Activated CD4-positive, alpha-beta T cell treated with anti-CD3 and anti-CD28 coated beads, Interleukin-10, Interleukin-2, amounts not matched to agents 100 ng/mL and 50 ng/mL, durations not matched to agents 16 hours and 8 hours (primary cell): ENCODE data around the gene AP5B1.
A peak's percentile ranks its signal among the peaks of the same experiment; 100 is the strongest.
"Not testable (repeated sequence)": the region's sequence is repeated elsewhere in the genome, so short reads cannot be mapped to it uniquely, and the experiment has no call there.

Experiments used
- DNase-seq: peaks from one replicate; pipeline ENCODE4 v3.0.0-alpha.2; 2020

AP5B1 gene

DNA sequence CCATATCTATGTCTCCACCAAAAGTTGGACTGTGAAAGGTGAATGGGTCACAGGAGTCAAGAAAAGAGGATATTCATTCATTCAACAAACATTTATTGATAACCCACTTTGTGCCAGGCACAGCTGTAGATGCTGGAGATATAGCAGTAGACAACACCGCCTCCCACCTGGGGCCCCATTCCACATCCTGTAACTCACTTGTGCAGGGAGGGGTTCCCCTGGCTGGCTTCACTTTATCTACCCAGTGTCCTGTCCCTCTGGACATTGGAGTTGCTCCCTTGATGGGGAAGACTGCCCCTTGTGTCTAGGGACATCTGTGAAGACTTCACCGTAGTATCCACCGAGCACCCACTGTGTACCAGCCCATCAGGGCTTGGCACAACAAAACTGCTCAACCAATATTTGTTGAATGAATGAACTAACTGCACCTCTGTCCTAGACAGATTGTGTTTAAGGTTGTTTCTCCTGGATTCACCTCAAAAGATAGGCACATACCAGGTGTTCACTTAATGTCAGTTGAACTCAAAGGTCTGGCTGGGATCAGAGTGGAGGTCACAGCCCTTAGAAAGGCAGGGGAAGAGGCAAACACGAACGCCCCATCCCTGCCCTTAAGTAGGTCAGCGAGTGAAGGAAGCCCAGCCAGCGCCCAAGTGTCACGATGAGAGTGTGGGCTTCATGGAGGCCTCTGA is 4.7 kb upstream of the AP5B1 start:
- DNase-seq, result no peak

DNA sequence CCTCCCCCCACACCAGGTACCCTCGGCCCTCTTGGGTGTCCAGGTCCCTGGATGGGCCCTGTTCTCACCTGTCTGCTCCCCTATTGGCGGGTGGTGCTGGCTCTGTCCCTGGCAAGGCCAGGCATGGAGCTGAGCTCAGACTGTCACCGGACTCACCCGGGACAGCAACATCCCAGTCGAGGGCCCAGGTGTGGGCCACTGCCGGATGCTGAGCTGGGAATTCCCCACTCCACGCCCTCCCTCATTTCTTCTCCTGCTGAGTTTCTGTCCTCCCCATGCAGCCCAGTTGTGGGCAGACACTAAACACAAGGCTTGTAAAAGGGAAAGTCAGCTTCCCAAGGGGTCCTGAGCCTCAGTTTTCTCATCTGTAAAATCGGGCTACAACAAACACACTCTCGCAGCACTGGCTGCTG is 2.0 kb upstream of the AP5B1 start:
- no peak for DNase-seq

DNA sequence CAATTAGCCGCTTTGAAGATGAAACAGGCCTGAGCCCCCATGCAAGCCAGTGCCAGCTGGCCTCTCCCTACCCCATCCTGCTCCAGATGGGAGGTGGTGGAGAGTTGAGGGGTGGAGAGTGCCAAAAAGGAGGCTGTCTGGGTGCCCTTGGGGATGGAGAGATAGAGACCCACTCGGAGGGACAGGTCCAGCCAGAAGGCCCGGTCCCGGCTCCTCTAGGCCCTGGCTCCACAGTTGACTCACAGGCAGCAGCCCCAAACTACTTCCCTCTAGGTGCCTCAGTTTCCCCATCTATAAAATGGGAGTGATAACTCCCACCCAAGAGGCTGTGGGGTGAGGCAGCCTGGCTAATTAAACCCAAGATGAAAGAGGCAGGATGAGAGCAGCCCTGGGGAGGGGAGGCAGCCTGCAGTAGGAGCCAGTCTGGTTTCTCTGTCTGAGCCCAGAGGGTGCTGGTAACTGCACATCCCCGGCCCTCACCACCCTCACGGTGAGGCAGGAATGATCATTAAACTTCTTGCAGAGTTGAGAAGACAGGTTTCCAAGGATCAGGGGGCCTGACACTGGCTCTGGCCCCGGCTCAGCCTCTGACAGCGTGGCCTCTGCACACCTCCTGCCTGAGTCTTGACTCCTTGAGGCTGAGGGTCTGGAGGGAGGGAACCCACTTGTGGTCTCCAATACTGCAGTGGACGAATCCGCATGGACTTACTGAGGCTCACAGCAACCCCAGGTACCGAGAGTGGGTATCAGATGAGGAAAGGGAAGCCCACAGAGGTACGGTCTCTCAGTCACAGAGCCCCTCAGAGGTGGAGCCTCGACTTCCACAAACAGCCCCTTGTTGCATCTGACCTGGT is 1.4 kb upstream of the AP5B1 start:
- DNase-seq, result no peak

DNA sequence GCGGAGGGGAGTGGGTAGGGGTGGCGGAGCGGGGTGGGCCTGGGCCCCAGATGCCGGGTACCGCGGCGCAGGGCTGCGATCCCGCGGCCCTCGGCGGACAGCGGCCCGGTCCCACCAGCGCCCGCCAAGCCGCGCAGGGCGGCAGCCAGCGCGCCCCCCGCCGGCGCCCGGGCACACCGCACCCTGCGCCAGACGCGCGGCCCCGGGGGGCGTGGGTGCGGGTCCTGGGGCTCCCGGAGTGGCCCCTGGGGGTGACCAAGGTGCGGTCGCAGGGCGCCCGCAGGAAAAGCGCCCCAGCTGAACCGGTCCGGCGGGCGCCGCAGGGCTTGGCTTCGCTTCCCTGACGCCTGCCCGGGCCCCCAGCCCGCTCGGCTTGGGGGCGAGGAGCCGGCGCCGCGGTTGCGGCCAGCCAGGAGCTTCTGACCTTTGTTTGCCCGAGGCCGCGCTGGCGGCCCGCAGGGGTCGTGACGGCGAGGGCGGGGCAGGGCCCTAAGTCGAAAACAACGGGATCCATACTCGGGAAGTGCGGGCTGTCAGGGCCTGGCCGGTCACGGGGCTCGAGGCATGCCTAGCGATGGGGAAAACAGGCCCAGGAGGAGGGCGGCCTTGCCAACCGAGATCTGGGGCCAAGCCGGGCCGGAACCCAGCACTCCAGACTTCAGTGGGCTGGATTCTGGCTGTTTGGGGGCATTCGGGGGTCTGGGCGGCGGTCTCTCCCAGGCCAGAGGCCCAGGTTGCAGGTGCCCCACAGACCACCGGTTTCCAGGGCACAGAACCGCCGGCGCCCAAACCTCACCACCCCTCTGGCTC is 581 bp upstream of the AP5B1 start:
- no peak for DNase-seq

DNA sequence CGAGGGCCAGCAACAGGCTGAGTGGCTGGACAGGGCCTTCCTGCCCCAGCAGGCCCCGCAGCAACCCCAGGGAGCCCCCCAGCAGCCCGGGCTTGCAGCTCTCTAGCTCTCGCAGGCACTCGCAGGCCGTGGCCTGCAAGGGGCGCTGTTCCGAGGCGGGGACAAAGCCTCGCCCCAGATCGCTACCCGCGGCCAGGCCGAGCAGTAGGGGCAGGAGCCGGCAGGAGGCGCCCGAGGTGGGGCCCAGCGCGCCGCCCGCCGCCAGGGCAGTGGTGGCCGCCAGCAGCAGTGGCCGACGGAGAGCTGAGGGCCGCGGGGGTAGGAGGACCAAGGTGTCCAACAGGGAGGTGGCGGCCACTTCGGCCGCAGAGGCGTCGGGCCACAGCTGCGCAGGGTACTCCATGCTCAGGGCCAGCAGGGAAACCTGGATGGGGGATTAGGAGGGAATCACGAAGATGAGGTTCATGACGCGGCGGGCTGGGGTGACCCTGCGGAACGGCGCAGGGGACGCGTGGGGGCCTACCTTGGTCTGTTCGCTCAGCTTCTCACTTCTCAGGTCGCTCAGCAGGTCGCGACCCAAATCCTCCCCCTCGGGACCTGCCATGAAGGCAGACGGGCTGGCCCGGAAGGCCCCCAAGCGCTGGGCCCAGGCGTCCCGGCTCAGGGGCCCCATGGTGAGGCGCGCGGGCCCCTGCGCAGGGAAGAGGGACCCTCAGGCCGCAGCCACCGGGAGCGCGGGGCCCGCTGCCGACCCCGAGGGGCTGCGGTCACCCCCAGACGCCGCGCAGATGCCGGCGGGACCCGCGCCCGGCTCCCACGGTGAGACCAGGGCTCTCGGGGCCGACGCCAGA is 632 bp downstream of the AP5B1 start:
- peak; percentile 90 for DNase-seq

DNA sequence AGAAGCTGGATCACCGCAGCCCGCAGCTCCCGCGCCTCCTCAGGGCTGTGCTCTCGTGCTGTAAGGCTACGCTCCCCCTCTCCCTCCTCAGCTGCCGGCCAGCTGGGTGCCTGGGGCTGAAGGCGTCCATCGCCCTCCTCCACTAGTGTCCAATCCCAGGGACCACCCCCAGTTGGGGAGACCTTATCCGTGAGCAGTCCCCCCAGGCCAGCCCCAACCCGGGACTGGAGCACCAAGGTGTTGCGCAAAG is 1.2 kb downstream of the AP5B1 start:
- no peak for DNase-seq

DNA sequence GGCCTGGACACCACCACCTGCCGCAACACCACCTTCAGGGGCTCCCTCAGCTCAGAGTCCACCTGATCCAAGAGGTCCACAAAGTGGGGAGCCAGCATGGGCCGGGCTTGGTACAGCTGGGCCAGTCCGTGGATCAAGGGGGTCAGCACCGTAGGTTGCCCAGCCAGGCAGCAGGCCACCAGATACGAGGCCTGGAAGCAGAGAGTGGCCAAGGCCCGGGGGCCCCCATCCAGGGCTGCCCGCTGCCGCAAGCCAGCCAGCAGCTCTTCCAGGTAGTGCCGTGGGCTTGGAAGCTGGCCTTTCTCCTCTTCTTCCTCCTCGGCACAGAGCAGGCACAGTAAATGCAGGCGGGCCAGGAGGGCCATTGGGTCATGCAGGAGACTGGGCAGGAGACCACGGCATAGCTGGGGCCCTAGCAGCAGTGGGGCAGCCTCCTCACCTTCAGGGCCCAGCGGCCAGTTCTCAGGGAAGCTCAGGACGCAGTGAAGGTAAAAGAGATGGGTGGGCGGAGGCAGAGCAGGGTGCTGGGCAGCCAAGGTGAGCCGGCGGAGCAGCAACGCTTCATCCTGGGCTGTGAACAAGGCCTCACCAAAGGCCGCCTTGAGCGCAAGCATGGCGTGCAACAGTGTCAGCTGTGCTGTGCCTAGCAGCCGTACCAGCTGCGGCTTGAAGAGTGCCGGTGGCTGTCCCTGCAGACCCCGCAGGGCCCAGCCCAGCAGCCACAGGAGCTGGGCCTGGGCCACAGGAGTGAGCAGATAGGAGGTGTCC is 1.7 kb downstream of the AP5B1 start:
- no peak for DNase-seq

DNA sequence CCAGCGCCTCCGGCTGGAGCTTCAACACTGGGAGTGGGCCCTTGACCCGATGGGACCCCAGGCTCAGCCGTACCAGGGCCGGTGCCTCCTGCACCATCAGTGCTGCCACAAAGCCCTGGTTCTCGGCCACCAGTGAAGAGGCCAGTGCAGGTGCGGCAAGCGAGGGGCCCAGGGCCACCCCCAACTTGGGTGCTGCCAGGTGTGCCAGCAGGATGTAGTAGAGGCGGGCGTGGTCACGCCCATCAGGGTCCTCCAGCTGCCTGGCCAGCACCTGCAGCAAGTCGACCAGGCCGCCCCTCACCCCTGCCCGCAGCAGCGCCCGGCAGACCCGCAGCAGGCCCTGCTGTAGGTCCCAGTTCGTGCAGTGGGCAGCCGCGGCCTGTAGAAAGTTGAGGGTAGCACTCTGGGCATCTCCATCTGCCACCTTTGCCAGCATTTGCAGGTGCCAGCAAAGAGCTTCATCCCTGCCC is 2.3 kb downstream of the AP5B1 start:
- no peak for DNase-seq

DNA sequence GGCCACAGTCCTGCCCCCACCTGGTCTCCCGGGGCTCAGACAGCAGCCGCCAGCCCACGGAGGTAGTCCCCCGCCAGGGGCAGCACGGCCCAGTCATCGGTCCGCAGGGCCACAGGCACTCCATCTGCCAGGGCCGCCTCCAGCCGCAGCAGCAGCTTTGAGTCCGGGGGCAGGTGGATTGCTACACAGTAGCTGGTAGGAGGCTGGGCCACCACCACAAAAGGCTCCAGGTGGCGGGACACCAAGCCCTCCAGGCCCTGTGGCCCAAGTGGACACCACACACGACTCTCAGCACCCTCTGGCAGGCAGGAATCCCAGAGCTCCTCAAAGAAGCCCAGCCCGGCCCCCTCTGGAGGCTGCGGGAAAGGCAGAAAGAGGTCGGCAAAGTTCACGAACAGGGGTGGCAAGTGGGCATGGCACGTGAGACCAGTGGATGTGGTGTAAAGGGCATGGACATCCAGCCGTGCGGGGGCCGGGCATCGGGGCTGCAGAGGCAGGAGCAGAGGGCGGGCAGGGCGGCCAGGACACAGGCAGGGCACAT is 2.9 kb downstream of the AP5B1 start:
- no peak for DNase-seq

DNA sequence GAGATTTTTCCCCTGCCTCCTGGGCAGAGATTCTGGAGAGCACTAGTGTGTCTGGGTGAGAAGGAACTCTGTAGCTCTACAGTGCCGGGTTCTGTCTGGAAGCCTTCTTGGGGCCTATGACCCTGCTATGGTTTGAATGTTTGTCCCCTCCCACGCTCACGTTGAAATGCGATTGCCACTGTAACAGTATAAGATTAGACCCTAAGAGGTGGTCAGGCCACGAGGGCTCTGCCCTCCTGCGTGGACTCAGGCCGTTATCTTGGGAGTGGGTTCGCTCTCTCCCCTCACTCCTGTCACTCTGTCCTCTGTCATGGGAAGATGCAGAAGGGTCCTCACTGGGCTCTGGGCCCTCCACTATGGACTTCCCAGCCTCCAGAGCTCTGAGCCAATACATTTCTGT is 3.5 kb downstream of the AP5B1 start:
- DNase-seq, result no peak

DNA sequence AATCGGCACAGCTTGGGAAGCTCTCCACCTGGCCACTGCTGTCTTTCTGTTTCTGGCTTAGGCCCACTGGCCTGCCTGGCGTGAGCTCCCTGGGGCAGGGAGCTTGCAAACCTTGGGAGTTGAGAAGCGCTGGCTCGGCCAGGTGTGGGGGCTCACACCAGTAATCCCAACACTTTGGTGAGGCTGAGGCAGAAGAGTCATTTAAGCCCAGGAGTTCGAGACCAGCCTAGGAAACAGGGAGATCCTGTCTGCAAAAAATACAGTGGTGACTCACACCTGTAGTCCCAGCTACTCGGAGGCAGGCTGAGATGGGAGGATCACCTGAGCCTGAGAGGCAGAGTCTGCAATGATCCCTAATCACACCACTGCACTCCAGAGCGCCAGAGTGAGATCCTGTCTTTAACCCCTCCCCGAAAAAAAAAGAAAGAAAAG is 4.0 kb downstream of the AP5B1 start:
- DNase-seq, result no peak

DNA sequence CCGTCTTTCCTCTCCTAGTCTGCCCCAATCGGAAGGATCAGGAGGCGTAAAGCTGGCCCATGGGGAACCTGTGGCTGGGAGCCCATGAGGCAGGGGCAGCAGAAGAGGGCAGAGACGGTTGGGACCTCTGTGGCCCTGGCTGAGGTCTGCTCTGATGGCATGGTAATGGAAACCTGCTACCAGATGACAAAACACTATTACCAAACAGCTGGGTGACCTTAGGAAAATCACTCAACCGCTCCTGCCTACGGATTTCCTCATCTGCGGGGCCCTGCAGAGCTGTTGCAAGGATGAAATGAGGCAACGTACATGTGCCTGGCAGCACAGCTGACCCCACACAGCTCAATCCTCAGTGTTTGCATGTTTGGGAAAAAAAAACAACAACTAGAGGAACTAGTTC is 4.6 kb downstream of the AP5B1 start:
- no peak for DNase-seq

DNA sequence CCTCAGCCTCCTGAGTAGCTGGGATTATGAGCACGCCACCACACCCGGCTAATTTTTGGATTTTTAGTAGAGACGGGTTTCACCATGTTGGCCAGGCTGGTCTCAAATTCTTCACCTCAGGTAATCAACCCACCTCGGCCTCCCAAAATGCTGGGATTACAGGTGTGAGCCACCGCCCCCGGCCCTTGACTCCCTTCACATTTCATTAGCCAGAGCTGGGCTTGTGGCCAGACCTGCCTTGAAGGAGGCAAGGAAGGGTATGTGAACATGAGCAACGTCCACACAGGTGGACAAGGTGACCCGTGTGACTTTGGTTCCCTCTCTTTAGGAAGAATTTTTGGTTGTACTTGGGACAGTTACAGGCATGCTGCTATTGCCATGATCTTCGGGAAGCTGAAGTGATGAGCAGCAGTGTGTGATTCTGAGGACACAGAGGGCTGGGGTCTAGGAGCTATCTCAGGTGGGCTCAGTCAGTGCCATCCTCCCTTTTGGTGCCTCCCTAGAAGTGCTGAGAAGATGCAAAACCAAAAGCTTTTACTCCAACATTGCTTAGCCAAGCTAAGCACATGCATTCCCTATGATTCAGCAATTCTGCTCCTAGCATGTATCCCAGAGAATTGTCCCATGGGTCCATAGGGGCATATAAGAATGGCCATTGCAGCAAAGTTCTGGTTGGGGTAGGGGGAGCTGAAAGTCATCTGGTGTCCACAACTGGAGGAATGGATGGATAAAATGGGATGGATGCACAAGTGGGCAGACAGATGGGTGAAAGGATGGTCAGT is 6.1 kb downstream of the AP5B1 start:
- no peak for DNase-seq

DNA sequence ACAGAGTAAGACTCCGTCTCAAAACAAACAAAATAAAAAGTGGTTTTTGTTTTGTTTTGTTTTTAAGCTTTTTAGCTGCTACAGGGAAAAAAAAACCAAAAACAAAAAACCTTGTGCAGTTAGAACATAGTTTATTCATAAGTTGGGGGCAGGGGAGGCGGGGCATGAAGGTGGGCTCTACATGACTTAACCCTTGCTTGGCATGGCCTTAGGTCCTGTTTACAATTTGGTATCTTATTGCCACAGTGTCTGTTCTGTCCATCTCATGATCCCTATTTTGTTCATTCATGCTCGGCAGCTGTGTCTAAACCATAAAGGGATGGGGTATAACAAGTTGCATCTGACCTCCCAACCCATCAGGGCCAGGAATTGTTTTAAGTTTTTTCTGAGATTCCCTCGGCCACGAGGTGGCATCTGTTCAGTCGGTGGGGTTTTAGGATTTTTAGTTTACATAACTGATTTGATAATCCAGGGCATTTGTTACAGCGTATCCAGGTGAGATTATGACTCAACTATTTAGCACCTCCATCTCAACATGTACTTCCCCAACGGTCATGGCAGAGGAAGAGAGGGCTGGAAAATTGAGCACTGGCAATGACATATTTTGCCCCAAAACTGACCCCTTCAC is 6.9 kb downstream of the AP5B1 start:
- DNase-seq, result no peak

DNA sequence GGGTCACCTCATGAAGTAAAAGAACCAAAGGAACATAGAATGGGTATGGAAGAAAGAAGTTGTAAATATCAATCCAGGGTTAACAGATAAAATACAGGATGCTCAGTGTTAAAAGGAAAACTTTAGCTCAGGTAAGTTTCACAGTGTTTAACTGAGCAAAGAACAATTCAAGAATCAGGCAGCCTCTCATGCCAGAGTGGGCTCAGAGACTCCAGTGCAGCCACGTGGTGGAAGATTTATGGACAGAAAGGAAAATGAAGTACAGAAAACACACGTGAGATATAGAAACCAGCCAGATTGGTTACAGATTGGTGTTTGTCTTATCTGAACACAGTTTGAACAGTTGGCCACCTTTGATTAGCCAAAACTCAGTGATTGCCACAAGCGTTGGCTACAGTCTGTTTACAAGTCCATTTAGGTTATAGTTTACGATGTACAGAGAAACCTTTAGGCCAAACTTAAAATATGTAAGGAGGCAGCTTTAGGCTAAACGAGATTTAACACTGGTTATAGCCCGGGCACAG is 9.1 kb downstream of the AP5B1 start:
- DNase-seq, result no peak

DNA sequence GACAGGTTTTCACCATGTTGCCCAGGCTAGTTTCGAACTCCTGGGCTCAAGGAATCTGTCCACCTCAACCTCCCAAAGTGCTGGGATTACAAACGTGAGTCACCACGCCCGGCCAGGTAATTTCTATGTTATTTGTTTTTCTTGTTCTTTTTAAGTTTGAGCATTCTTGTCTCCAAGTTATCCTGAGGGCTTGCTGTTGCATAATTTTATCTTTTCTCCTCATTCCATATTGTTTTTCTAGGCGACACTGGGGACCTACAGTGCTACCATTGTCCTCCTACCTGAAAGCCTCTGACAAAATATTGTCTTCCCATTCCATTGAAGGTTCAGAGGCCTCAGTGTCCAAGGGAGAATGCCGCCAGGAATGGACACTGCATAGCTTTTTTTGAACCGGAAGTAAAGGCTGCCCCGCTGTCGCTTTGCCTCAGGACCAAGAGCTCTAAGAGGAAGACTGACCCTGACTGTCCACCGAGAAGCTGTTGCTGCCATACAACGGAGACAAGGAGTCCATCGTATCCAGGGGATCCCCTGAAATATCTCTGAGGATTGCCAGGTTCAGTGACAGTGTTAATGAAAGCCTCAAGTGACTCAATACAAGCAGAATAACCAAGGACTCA is 9.7 kb downstream of the AP5B1 start:
- no peak for DNase-seq

DNA sequence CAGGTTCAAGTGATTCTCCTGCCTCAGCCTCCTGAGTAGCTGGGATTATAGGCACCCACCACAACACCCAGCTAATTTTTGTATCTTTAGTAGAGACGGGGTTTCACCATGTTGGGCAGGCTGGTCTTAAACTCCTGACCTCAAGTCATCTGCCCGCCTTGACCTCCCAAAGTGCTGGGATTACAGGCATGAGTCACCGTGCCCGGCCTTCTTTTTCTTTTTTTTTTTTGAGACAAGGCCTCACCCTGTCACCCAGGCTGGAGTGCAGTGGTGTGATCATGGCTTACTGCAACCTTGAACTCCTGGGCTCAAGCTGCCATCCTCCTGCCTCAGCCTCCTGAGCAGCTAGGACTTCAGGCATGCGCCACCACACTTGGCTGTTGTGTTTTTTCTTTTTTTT is 13.0 kb downstream of the AP5B1 start:
- not testable (repeated sequence) for DNase-seq

DNA sequence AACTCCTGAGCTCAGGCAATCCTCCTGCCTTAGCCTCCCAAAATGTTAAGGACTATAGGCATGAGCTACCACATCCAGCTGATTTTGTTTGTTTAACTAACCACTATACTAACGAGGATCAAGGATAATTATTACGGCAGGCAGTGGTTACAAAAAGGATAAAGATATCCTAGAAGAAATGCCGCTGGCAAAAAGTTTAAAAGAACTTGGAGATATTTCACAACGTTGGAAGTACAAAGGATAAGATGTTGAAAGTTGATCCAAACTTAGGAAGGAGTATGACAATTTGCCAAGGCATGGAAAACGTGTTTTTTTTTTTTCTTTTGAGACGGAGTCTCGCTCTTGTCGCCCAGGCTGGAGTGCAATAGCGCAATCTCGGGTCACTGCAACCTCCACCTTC is 13.4 kb downstream of the AP5B1 start:
- DNase-seq, result no peak

DNA sequence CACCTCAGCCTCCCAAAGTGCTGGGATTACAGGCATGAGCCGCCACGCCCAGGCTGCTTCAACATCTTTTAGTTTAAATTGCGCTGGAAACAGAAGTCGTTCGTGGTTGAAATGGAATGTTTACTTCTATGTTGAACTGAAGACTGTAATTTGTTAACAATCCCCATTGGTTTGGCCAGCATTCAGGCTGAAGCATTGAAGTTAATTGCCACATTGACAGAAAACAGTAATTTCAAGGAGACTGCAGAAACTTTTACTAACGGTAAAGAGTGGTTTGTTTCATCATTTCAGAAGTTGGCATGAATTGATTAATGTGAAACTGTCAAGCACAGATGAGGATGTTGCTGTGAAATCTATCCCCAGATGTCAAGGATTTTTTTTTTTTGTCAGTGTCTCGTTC is 14.2 kb downstream of the AP5B1 start:
- peak; percentile 45 for DNase-seq

DNA sequence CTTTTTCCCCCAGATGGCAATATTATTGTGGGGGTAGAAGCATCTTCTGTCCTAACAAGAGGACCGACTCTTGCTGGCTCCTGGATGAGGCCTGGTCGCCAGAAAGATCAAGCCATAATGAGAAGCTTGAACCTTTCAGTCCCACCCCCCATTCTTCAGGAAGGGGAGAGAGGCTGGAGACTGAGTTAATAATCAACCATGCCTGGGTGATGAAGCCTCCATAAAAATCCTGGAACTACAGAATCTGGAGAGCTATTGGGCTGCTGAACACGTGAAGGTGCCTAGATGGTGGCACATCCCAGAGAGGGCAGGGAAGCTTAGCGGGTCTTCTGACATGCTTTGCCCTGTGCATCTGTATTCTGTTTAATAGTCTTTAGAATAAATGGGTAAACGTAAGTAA is 16.3 kb downstream of the AP5B1 start:
- DNase-seq, result no peak
